Testis (tissue), 3 donors: ENCODE results near the gene NMBR. TPM values are rescaled to one million over a fixed set of nuclear protein-coding genes. Genes with fewer than 3 reads are reported as not detected.

Experiments
- DNase-seq: peaks from one replicate; pipeline ENCODE4 v3.0.0-alpha.2; 2019
- H3K27ac ChIP-seq, 2 donors: fragments of 200-600 bp; sonication (generic); one replicate each; pipeline ENCODE4 v1.5.1; 2019
- H3K27me3 ChIP-seq: fragments of 200-600 bp; sonication (generic); one replicate; pipeline ENCODE4 v1.5.1; 2019
- H3K36me3 ChIP-seq: fragments of 200-600 bp; sonication (generic); one replicate; pipeline ENCODE4 v1.5.1; 2017; ENCODE audit warnings: low read depth; ENCODE audit errors: missing control alignments
- H3K4me1 ChIP-seq: fragments of 200-600 bp; sonication (generic); one replicate; pipeline ENCODE4 v1.5.1; 2019
- H3K4me3 ChIP-seq, 2 donors: fragments of 200-600 bp; sonication (generic); one replicate each; pipeline ENCODE4 v1.5.1; 2017 to 2019
- H3K9me3 ChIP-seq: fragments of 200-600 bp; sonication (generic); one replicate; pipeline ENCODE4 v1.5.1; 2017
- CTCF ChIP-seq, 3 experiments: fragments of 450-650 bp in 2 of 3; fragments of 200-600 bp in 1 of 3; sonication (generic) in 1 of 3; IDR thresholded peaks; one replicate each; pipeline ENCODE4 v1.5.1; 2016 to 2019; ENCODE audit warnings: antibody characterized with exemption in 3 of 3, mild to moderate bottlenecking in 2 of 3, moderate library complexity in 1 of 3
- POLR2A ChIP-seq: fragments of 450-650 bp; IDR thresholded peaks from one replicate; pipeline ENCODE4 v1.6.1; 2017; ENCODE audit warnings: antibody characterized with exemption, mild to moderate bottlenecking, moderate library complexity
- WGBS, 2 donors: methylation state at CpG; one replicate each; pipeline ENCODE4 v1.1.5; 2018; 5-methylcytosine and 5-hydroxymethylcytosine counted together
- intact Hi-C: fragments of 100-400 bp; cut with DNase I; formaldehyde crosslinking; loops from one replicate; pipeline ENCODE4 v1.15.1; 2023; ENCODE audit warnings: low total_unique reads
- polyA plus RNA-seq: library from polyadenylated mRNA; stranded (reverse); fragments of 350-450 nt; fragmentation: Illumina TruSeq; extraction: RNeasy Lipid Tissue Mini Kit (QIAGEN cat#74804); gene quantifications from one replicate; pipeline ENCODE4 v1.2.3, GENCODE V29; 2014; ENCODE audit warnings: low read depth, low replicate concordance; ENCODE audit not compliant: insufficient read depth
- total RNA-seq, 2 donors: library from RNA; depleted of rRNA; stranded (reverse); fragments of >200 nt; gene quantifications; one replicate each; pipeline ENCODE4 v1.2.3, GENCODE V29; 2016

NMBR gene
- total and polyA plus RNA-seq, 3 donors from 2014 or later: 1.6 to 3.5 (median 2.2) TPM

GRCh38 chr6:142130814-142131213, 16.1 kb downstream of the NMBR start:
- WGBS, 2 donors: 95 to 97% methylated on average over 1 of the region's 1 CpG
- intact Hi-C loops: no loop called here
- TF ChIP-seq CTCF (IDR thresholded peaks at IDR 0.05): no peak
- TF ChIP-seq POLR2A: no peak

GRCh38 chr6:142121342-142121741, 25.6 kb downstream of the NMBR start:
- intact Hi-C loops: no loop called here
- H3K9me3 ChIP-seq: no peaks in the 10 kb centered on the region
- no peaks in the 10 kb centered on the region for H3K27me3 ChIP-seq
- TF ChIP-seq POLR2A (no peak), CTCF (IDR thresholded peaks at IDR 0.05) (no peak)
- no peak for DNase-seq
- no peaks in the 10 kb centered on the region for H3K36me3 ChIP-seq
- H3K4me3 ChIP-seq: no peak overlapping the region
- 84 to 87% methylated on average over 3 of the region's 3 CpGs for WGBS, 2 donors
- H3K27ac ChIP-seq: no peak overlapping the region
- no peaks in the 10 kb centered on the region for H3K4me1 ChIP-seq

More at GRCh38 chr6:142130814-142131213, 16.1 kb downstream of the NMBR start:
- H3K27ac ChIP-seq: no peak overlapping the region
- no peaks in the 10 kb centered on the region for H3K9me3 ChIP-seq
- no peak for DNase-seq
- no peak overlapping the region for H3K4me3 ChIP-seq
- no peaks in the 10 kb centered on the region for H3K4me1 ChIP-seq
- no peaks in the 10 kb centered on the region for H3K27me3 ChIP-seq
- H3K36me3 ChIP-seq: no peaks in the 10 kb centered on the region

GRCh38 chr6:142118925-142119324, 28.0 kb downstream of the NMBR start:
- Histone ChIP-seq H3K4me1 (no peaks in the 10 kb centered on the region), H3K9me3 (no peaks in the 10 kb centered on the region), H3K4me3 (no peak overlapping the region), H3K36me3 (no peaks in the 10 kb centered on the region), H3K27ac (no peak overlapping the region), H3K27me3 (no peaks in the 10 kb centered on the region)
- 86 to 88% methylated on average over 2 of the region's 2 CpGs for WGBS, 2 donors
- no peak for TF ChIP-seq CTCF (IDR thresholded peaks at IDR 0.05)
- TF ChIP-seq POLR2A: no peak
- intact Hi-C loops: no loop called here
- no peak for DNase-seq

GRCh38 chr6:142118328-142118727, 28.6 kb downstream of the NMBR start:
- Histone ChIP-seq H3K27ac (no peak overlapping the region), H3K4me1 (no peaks in the 10 kb centered on the region), H3K27me3 (no peaks in the 10 kb centered on the region), H3K9me3 (no peaks in the 10 kb centered on the region), H3K36me3 (no peaks in the 10 kb centered on the region), H3K4me3 (no peak overlapping the region)
- intact Hi-C loops: no loop called here
- no peak for DNase-seq
- WGBS, 2 donors: 75 to 81% methylated on average over 3 of the region's 3 CpGs
- TF ChIP-seq POLR2A (no peak), CTCF (IDR thresholded peaks at IDR 0.05) (no peak)

- Histone ChIP-seq H3K36me3 (no peaks in the 10 kb centered on the region), H3K27me3 (no peaks in the 10 kb centered on the region), H3K9me3 (no peaks in the 10 kb centered on the region), H3K27ac (no peak overlapping the region), H3K4me3 (no peak overlapping the region), H3K4me1 (no peaks in the 10 kb centered on the region)
- no peak for TF ChIP-seq CTCF (IDR thresholded peaks at IDR 0.05)
- no peak for TF ChIP-seq POLR2A
- WGBS, 2 donors: 84 to 91% methylated on average over 2 of the region's 2 CpGs
- no peak for DNase-seq
- intact Hi-C loops: no loop called here
Measured at GRCh38 chr6:142117366-142117765, 29.6 kb downstream of the NMBR start.
